ENCODE data around the gene KLHL14.

DNA sequence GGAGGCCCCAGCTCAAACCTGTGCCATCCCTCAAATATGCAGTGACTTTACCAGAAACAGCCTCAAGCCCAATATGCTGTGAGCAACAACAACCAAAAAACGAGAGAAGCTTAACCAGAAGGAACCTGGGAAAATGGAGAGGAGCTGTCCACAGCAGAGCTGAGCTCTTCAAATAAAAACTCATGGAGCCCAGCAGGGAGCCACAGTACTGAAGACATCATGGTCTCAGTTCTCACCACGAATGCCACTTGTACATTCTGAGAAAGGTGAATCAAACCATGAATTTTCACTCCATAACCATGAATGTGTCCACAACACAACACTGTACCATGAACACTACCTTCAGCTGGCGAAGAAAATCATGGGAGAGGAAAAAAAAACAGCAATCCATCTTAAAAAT, 50.5 kb downstream of the KLHL14 start:
- no peak for TF ChIP-seq EZH2 (IDR thresholded peaks at IDR 0.05; ENCODE audit: borderline replicate concordance, low read length)
- TF ChIP-seq, protein P1, sequence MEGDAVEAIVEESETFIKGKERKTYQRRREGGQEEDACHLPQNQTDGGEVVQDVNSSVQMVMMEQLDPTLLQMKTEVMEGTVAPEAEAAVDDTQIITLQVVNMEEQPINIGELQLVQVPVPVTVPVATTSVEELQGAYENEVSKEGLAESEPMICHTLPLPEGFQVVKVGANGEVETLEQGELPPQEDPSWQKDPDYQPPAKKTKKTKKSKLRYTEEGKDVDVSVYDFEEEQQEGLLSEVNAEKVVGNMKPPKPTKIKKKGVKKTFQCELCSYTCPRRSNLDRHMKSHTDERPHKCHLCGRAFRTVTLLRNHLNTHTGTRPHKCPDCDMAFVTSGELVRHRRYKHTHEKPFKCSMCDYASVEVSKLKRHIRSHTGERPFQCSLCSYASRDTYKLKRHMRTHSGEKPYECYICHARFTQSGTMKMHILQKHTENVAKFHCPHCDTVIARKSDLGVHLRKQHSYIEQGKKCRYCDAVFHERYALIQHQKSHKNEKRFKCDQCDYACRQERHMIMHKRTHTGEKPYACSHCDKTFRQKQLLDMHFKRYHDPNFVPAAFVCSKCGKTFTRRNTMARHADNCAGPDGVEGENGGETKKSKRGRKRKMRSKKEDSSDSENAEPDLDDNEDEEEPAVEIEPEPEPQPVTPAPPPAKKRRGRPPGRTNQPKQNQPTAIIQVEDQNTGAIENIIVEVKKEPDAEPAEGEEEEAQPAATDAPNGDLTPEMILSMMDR (conservative IDR thresholded peaks at IDR 0.05 in 1 of 2, IDR thresholded peaks at IDR 0.05 in 1 of 2; ENCODE audit: extremely low read depth in 1 of 2, insufficient read depth in 1 of 2, low read depth in 1 of 2, low read length in 2 of 2): no peak

Measured in mammary epithelial cell (primary cell).